HCT116 (cell line): ENCODE measurements around the gene ARFGAP3.

Experiments used
- CTCF ChIP-seq, 3 experiments: fragments of 200-600 bp in 1 of 3; sonication (generic) in 1 of 3; IDR thresholded peaks in 2 of 3; conservative IDR thresholded peaks in 1 of 3; 2 replicates each; pipeline ENCODE4 v1.5.1; 2012 to 2017; ENCODE audit warnings: low read depth in 2 of 3, low read length in 2 of 3, antibody characterized with exemption in 1 of 3, borderline replicate concordance in 1 of 3, control low read depth in 1 of 3, mild to moderate bottlenecking in 1 of 3, mixed read lengths in 1 of 3, mixed run types in 1 of 3, moderate library complexity in 1 of 3; ENCODE audit not compliant: insufficient read depth in 1 of 3
- EZH2 ChIP-seq: fragments of 200-600 bp; sonication (generic); IDR thresholded peaks from 2 replicates; pipeline ENCODE4 v1.6.1; 2017; ENCODE audit warnings: antibody characterized with exemption, mixed run types
- MAX ChIP-seq: IDR thresholded peaks from 2 replicates; pipeline ENCODE4 v1.6.1; 2012
- POLR2A ChIP-seq: IDR thresholded peaks from 2 replicates; pipeline ENCODE4 v1.7.0; 2011; ENCODE audit warnings: borderline replicate concordance; ENCODE audit not compliant: insufficient read depth, insufficient read length; ENCODE audit errors: extremely low read depth
- POLR2AphosphoS5 ChIP-seq: IDR thresholded peaks from 2 replicates; pipeline ENCODE4 v1.6.1; 2011; ENCODE audit warnings: mild to moderate bottlenecking, low read depth, low read length, moderate library complexity
- SP1 ChIP-seq: IDR thresholded peaks from 2 replicates; pipeline ENCODE4 v1.6.1; 2012; ENCODE audit warnings: low read depth
- ZFX ChIP-seq: fragments of 450-650 bp; IDR thresholded peaks from 2 replicates; pipeline ENCODE4 v1.6.1; 2017
- TF ChIP-seq, protein P1 (sequence below): IDR thresholded peaks from 2 replicates; pipeline ENCODE4 v1.6.1; 2012; ENCODE audit warnings: low read depth

DNA sequence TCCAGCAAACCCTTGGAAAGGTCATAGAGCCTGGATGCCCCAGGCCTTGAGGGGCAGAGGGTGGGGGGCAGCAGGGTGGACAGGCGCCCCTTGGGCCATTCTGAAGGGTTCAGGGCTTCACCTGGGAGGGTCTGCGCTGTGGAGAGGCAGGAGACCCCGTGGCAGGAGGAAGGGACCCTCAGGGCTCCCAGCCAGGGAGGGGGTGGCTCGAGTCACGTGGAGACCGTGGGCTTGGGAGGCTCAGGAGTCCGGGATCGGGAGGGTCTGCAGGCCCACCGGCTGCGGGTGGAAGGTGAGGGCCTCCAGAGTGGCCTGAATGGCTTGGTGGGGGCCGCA, 87.9 kb downstream of the ARFGAP3 start:
- TF ChIP-seq, protein P1, sequence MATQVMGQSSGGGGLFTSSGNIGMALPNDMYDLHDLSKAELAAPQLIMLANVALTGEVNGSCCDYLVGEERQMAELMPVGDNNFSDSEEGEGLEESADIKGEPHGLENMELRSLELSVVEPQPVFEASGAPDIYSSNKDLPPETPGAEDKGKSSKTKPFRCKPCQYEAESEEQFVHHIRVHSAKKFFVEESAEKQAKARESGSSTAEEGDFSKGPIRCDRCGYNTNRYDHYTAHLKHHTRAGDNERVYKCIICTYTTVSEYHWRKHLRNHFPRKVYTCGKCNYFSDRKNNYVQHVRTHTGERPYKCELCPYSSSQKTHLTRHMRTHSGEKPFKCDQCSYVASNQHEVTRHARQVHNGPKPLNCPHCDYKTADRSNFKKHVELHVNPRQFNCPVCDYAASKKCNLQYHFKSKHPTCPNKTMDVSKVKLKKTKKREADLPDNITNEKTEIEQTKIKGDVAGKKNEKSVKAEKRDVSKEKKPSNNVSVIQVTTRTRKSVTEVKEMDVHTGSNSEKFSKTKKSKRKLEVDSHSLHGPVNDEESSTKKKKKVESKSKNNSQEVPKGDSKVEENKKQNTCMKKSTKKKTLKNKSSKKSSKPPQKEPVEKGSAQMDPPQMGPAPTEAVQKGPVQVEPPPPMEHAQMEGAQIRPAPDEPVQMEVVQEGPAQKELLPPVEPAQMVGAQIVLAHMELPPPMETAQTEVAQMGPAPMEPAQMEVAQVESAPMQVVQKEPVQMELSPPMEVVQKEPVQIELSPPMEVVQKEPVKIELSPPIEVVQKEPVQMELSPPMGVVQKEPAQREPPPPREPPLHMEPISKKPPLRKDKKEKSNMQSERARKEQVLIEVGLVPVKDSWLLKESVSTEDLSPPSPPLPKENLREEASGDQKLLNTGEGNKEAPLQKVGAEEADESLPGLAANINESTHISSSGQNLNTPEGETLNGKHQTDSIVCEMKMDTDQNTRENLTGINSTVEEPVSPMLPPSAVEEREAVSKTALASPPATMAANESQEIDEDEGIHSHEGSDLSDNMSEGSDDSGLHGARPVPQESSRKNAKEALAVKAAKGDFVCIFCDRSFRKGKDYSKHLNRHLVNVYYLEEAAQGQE: no peak
- TF ChIP-seq POLR2A (no peak), CTCF (IDR thresholded peaks at IDR 0.05 in 2 of 3, conservative IDR thresholded peaks at IDR 0.05 in 1 of 3; ENCODE audit: borderline replicate concordance in 1 of 3, insufficient read depth in 1 of 3, low read depth in 2 of 3, low read length in 2 of 3) (no peak), EZH2 (no peak), ZFX (no peak), SP1 (no peak), MAX (no peak), POLR2AphosphoS5 (no peak)
